Dermis microvascular lymphatic vessel endothelial cell (primary cell): ENCODE measurements around the gene GAB1. TPM values are rescaled to one million over a fixed set of nuclear protein-coding genes. Genes with fewer than 3 reads are reported as not detected.

ENCODE experiments used
- DNase-seq, 2 donors: peaks; one replicate each; pipeline versions ENCODE4 v3.0.0 to v3.0.0-alpha.2; 2010; ENCODE audit warnings: low read depth in 2 of 2
- total RNA-seq: library from RNA; depleted of rRNA; stranded (reverse); fragments of >200 nt; gene quantifications from 2 replicates; pipeline ENCODE4 v1.2.1, GENCODE V29; 2014

GAB1 gene
- total RNA-seq, 1 donor from 2014 or later, result 10.1 TPM

DNA sequence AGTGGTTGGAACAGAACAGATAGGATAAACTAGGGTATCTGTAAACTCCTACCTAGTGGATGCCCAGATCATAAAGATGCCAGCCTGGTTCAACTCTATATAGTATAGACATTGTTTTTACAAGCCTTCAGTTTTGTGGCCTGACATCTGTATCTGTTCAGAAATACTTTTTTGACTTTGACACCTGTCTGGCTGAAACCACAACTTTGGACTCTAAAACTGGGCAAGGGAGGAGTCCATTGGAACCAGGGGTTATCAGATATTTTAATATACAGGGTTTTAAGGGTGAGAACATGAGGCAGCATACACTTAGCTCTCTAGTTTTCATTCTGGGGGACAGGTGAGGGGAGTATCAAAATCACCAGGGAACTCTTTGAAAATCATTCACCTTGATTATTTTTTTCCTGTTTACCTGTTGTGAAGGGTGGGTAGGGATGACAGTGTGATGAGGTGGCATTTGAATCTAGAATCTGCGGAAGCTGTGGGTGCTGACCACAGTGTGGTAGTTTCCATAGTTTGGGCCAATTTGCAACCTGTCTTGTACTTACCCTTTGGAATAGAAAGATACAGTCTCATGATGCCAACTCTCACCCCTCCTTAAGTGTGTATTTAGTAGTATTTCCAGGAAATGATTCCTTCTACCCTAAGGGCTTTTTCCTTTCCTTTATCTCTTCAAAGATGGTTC is 20.6 kb downstream of the GAB1 start:
- DNase-seq, result no peak

GRCh38 chr4:143358419-143358818 is 21.7 kb downstream of the GAB1 start:
- no peak for DNase-seq

DNA sequence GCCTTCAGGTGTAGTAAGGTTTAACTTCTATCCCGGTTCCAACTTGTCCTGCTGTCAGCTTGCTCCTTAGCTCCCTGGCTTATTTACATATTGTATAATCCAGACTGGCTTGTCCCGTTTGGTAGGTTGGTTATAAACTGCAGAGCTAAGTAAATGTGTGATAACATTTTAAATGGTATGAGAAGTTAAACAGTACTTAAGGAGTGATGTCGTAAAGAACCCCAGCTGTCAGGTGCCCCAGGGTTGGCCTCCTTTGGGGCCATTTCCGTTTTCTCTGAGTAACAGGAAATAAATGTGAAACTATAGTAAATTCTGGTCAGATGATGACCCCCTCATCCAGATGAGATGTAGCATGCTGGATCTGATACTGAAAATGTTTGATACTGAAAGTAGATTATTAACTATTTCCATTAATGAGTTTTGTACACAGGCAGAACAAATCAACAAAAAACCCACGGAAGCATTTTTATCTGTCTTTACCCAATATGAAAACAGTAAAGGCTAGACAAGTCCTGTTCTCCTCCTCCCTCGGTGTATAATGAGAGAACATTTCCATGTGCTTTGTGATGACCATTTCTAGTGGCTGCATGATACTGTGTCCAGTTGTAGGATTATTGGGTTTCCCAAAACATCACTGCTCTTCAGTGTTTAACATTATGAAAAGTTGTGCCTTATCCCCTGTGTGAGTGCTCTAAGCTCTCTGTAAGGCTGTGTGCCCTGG is 22.4 kb downstream of the GAB1 start:
- peak; percentile 62 to 92 for DNase-seq

- DNase-seq, result no peak
Measured at GRCh38 chr4:143359644-143360193, 23.0 kb downstream of the GAB1 start.

- no peak for DNase-seq
Measured at GRCh38 chr4:143360838-143361625, 24.4 kb downstream of the GAB1 start.

DNA sequence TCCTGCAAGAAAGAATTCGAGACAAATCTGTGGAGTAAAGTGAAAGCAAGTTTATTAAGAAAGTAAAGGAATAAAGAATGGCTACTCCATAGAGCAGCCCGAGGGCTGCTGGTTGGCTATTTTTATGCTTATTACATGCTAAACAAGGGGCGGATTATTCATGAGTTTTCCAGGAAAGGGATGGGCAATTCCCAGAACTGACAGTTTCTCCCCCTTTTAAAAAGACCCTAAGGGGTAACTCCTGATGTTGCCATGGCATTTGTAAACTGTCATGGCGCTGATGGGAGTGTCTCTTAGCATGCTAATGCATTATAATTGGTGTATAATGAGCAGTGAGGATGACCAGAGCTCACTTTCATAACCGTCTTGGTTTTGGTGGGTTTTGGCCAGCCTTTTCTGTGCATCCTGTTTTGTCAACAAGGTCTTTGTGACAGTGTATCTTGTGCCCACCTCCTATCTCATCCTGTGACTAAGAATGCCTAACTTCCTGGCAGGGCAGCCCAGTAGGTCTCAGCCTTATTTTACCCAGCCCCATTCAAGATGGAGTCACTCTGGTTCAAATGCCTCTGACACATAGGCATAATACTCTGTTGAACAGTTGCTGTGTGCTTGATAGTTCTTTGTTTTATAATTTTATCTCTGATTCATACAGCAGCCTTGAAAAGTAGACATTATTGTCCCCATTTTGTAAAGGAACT is 25.8 kb downstream of the GAB1 start:
- DNase-seq, result peak in 1 of 2 donors; percentile 32

GRCh38 chr4:143363332-143363731 is 26.7 kb downstream of the GAB1 start:
- no peak for DNase-seq

- no peak for DNase-seq
Measured at GRCh38 chr4:143364063-143364462, 27.4 kb downstream of the GAB1 start.

- no peak for DNase-seq
Measured at GRCh38 chr4:143367863-143368262, 31.2 kb downstream of the GAB1 start.

DNA sequence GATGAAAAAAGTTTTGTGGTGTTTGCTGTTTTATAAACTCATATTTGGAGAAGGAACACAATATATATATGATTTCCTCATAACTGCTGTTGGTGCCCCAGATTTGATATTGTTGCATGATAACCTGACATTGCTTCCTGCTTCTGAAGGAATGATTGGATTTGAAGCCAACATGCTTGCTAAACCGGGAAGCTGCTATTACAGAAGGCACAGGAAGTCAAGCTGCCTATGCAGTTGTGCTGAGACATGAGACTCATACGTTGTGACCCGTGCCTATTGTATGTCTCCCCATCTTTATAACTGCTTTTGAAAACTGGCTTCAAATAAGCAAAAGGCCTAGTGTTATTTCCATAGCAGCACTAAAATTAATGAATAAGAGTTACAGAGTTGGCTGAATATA is 32.9 kb downstream of the GAB1 start:
- DNase-seq, result peak in 1 of 2 donors; percentile 64

GRCh38 chr4:143372093-143372915 is 35.6 kb downstream of the GAB1 start:
- no peak for DNase-seq

GRCh38 chr4:143374255-143374654 is 37.6 kb downstream of the GAB1 start:
- no peak for DNase-seq

DNA sequence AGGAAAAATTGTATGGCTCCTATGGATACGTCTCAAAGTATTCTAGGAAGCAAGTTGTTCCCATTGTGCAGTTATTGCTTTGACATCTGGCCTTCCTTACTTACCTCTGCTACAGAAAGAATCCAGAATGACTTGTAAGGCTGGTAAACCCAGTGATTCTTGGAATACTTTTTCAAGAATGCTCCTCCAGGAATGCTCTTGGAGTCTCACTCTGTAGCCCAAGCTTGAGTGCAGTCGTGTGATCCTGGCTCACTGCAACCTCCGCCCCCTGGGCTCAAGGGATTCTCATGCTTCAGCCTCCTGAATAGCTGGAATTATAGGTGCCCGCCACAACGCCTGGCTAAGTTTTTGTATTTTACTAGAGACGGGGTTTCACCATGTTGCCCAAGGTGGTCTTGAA is 38.1 kb downstream of the GAB1 start:
- DNase-seq, result no peak

DNA sequence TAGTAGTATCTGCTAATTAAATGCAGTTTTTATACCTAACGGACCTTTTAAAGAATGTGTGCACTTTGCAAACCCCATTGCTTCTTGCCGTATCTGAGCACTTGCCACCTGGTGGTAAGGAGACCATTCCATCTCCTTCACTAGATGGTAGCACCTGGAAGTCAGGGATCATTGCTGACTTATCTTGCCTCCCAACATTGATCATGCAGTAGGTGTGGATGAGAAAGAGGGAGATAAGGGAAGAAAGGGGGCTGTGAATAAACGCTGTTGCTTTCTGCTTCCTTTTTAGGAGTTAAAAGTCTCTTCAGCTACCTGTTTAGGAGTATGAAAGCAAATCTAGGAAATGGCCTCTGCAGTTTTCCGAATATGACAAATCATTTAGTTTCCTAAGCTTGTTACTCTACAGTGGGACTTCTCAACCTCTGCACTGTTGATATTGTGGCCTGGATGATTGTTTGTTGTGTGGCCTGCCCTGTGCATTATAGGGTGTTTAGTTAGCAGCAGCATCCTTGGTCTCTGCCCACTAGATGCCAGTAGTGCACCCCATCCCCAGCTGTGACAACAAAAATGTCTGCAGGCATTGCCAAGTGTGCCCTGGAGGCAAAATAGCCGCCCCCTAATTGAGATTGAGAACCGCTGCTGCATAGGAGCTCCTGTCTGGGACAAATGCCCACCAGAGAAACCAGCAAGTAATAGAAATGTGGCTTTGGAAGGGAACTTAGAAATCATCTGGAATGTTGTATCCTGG is 38.8 kb downstream of the GAB1 start:
- DNase-seq, result peak in 1 of 2 donors; percentile 65

- no peak for DNase-seq
Measured at GRCh38 chr4:143377611-143378099, 41.0 kb downstream of the GAB1 start.

DNA sequence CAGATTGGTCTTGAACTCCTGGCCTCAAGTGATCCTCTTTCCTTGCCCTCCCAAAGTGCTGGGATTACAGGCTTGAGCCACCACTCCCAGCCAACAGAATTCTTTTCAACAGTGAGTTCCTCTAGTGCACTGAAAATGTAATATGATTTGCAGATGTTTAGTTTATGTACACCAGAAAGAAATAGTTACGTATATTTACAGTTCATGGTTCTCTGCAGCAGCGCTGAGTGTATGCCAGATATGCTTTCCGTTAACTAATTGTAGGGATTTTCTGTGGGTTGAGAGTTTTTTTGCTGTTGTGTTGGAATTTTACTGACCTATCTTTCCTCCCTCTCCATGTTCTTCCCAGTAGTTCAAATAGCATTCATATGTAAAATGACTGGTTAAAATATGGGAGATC is 44.0 kb downstream of the GAB1 start:
- no peak for DNase-seq

DNA sequence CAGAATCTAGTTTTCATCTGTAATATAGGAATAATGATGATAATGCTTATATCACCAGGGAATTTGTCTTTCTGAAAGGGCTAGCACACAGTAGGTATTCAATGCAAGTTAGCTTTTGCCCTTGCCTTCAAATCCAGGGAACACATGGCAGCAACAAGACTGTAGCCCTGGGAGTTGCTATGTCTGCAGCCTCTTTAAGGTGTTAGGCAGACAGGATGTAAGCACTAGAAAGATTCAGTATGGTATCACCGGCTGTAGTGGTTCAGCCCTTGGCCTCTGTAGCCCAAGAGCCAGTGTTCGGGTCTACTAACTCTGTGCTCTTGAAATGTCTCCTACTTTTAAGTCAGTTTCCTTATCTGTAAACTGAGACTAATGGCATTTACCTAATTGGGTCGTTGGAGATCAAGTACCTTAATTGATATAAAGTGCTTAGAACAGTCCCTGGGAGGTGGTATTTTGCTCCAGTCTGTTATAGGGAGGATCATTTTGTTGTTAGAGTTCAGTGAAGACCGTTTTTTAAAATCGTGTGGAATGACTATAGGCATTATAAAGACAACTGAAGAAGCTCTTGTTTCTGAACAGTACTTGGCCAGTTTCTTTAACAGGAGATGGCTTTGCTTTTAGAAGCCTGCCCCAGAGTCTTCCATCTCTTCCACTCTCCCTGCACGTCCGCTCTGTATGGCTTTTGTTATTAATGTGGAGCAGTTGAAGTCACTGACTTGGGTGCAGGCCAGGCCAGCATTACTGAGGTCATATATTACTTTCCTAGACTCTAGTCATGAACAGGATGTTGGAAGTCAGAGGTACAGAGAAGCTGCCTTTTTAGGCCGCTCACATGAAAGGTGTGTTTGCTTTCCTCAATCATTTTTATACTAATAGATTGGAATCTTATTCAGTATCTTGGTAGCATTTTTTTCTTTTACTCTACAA is 44.8 kb downstream of the GAB1 start:
- DNase-seq, result peak; percentile 93 to 96

DNA sequence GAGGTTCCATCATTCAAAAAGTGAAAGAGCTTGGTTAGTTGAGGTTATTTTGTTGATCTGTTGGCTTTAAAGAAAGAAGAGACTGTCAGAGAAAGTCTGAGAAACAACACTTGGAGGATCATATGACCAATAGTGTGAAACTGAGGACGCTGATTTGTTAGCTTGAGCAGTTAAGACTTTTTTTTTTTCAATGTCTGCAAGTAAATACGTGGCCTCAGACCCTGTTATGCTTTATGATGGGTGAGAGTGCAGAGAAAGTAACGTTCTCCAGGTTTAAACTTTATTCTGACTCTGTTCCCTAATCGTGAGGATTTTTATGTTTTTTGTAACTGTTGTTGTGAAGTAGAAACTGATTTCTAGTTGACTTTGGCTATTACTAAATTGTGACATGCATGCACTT is 45.9 kb downstream of the GAB1 start:
- DNase-seq, result peak in 1 of 2 donors; percentile 70
